ENCODE measurements around the gene STN1.

DNA sequence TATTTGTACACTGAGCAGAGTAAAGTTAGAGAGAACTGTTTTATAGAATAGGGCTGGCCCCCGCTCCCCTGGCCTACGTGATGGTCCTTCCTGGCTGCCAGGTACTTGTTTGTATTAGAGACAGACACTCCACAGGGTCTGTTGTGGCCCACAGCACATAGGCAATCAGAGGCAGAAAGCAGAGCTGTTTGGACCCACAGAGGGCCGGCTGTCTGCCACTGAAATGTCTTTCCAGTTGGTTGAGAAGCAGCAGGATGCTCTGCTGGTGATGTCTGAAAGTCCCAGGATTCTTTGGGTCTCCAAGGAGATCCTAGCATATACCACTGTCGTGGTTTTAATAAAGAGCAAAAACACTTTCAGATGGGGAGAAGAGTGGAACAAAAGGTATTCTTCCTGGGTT lies 5.2 kb downstream of the STN1 start:
- no peak for TF ChIP-seq EZH2 (IDR thresholded peaks at IDR 0.05; ENCODE audit: insufficient read depth, poor library complexity, severe bottlenecking)
- no peak for TF ChIP-seq EZH2phosphoT487 (IDR thresholded peaks at IDR 0.05; ENCODE audit: insufficient read depth, low read depth)

Data from GM23248 (cell line).